NCI-H748 (cell line): ENCODE results near the gene CFAP119.

ENCODE experiments used
- DNase-seq: peaks from one replicate; lab custom pipeline; 2025; ENCODE audit not compliant: unreplicated experiment; lab: John Stamatoyannopoulos, UW

The CFAP119 gene

DNA sequence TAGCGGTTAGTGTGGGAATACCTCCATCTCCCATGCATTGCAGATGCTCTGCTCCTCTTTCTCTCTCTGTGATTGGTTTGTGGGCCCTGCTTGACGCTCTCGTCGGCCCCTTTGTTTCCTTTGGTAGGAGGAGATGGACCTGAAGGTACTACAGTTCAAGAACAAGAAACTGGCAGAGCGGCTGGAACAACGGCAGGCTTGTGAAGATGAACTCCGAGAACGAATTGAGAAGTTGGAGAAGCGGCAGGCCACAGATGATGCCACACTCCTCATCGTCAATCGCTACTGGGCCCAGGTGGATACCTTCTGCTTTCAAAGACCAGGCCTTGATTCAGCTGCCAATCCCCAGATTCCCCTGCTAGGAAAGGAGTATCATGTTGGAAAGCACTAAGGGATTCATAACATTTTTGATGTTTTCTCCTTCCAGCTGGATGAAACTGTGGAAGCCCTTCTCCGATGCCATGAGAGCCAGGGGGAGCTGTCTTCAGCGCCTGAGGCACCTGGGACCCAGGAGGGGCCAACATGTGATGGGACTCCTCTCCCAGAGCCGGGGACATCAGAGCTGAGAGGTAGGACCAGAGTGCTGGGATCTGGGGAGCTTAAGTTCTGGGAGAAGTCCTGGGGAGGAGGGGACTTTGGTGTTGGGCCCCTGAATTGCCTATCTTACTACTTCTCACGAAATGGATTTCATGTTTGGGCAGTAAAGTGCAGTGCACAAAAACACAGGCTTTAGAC is 1.3 kb upstream of the CFAP119 start:
- no peak for DNase-seq

DNA sequence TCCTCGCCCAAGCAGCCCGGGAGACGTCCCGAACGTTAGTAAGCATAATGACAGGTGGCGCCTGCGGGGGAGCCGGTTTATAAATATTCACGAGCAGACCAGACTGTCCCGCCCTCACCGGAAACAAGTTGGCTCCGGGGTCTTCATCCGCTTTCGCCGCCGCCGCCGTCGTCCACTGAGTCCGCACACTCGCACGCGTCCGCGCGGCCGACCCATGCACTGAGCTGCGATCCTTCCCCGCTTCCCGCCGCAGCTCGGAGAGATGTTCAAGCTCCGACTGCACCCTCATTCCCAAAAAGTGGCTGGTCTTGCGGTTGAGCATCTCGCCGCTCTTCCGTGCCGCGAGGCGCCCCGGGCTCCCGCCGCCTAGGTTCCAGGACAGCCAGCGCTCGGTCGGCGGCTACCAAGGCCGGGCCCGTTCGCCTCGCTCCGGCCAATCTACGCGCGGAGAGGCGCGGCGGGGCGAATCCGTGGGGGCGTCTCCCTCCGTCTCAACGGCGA is 385 bp downstream of the CFAP119 start:
- DNase-seq = peak; percentile 66

DNA sequence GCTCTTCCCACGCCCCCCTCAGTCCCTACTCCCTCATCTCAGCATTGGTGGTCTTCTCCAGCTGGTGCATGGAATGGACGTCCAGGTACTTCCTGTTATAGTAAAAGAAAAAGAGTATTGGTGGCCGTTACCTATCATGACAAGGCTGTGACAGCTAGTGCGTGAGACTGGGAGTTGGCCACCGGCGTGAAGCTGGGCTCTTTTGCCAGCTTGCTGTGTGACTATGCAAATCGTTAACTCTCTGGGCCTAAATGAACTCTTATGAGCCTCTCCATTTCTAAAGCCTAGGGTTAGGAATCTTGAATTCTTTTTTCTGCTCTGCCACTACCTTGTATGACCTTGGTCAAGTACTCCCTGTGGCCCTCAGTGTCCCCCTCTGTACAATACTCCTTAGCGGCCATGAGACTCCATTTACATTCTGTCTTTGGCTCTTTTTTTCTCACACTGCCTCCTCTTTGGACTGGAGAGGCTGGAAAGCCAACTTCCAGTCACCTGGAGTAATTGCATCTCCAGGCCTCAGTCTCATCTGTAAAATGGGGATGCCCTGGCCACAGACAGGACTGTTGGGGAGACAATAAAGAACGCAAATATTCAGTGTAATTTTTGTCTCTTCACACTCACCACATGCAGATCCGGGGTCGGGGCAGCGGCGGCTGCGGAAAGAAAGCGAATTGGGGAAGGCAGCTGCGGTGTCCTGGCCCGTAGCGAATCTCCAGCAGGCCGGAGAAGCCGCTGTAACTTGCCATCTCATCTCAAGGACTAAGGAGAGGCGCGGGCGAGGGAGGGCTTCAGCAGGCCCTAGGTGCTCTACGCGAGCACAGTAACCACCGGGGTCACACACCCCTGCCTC is 1.1 kb downstream of the CFAP119 start:
- no peak for DNase-seq

DNA sequence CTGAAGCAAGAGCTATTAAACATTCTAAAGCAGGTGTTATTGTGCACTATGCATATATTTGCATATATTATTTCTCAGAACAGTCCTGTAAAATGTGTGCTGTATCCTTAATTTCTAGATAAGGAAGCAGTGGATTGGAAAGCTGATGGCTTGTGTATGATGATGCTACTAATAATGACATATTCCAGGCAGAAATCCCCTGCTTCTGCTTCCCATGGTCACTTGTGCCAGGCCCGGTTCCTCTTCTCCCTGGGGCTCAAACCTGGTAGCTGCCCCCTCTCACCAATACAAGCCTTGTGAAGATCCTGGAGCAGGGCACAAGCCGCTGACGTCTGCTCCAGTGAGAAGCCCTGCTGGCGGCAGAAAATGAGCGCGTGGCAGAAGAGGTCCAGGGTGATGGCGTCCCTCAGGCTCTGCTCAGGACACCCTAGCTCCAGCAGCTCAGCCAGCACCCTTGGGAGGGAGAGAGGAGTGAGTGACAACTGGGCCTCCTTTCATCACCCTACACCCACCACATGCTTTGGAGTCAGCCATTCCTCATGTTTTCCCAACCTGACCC is 1.8 kb downstream of the CFAP119 start:
- no peak for DNase-seq

DNA sequence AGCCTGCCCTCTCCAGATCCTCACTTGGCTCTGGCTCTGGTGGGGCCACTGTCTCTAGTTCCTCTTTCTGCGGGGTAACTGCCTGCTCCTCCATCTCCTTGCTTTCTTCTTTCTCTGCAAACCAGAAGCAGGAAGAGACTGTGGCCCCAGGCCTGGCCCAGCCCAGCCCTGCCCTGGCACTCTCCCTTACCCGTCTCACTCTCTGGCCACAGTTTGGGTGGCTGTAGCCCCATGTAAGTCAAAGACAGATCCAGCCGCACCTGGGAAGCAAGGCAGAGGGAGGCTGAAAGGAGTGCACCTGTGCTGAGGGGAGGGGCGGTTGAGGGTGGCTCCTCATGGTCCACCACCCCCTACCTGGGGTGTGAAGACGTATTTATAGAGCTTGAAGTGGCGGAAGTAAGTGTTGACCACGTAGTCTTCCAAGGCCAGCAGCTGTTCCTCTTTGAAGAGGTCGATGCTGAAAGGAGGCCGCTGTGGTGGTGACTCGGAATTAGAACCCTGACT is 2.8 kb downstream of the CFAP119 start:
- DNase-seq = no peak

DNA sequence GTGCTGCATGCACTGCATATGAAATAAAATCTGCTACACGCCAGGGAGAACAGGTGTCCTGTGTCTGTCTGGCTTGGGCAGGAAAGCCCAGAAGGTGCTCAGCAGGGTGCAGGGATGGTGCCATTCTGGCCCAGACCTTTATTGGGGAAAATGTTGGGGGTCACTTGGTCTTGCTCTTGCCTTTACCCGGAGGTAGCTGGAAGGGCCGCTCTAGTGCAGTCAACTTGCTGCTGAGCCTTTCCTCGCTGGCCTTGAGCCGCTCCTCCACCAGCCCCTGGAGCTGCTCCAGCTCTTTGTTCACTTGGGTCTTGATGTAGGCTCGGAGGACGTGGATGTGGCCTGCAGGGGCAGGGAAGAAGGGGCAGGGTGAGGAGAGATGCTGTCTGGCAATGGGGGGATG is 4.5 kb downstream of the CFAP119 start:
- no peak for DNase-seq

DNA sequence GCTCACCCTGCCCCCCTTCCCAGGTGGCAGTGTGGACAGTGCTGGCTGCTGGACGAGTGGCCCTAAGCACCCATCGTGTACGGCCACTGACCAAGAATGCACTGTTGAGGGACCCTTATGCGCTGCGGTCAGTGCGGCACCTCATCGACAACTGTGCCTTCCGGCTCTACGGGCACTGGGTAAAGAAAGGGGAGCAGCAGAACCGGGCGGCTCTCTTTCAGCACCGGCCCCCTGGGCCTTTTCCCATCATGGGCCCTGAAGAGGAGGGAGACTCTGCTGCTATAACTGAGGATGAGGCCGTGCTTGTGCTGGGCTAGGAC is 5.1 kb downstream of the CFAP119 start:
- DNase-seq = no peak

DNA sequence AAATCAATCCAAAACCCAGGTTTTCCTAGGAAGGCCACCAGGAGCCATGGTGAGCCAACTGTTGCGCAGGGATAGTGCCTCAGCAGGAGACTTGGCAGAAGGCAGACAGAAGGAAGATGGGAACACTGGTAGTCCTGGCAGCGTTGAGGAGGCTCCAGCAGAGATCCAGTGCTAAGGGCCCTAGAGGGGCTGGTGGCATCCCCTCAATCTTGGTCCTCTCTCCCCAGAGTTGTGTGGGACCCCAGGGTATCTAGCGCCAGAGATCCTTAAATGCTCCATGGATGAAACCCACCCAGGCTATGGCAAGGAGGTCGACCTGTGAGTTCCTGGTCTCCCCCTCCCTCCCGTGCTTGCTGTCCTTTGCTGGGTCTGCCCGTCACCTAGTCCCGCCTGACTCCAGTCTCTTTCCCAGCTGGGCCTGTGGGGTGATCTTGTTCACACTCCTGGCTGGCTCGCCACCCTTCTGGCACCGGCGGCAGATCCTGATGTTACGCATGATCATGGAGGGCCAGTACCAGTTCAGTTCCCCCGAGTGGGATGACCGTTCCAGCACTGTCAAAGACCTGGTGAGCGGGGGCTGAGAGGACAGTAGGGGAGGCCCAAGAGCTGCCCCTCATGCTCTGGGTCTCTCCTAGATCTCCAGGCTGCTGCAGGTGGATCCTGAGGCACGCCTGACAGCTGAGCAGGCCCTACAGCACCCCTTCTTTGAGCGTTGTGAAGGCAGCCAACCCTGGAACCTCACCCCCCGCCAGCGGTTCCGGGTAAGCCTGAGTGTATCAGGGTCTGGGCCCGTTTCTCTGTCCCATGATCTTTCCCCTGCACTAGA is 5.7 kb downstream of the CFAP119 start:
- DNase-seq = no peak

DNA sequence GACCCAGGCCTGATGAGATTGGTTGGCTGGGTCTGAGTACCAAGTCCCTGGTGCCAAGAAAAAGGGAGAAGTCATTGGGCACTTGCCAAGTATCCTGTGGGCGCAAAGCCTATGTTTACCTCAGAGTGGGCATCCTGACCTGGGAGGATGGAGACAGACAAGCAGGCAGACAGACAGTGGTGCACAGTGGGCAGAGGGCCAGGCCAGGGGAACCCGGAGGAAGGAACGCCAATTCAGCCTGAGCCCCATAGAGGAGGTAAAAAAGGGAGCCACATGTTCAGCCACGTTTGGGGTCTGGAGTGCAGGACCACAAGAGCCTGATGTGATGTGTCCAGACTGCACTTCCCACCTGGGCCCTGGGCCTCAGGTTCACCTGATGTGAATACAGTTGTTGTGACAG is 8.3 kb downstream of the CFAP119 start:
- DNase-seq = no peak

DNA sequence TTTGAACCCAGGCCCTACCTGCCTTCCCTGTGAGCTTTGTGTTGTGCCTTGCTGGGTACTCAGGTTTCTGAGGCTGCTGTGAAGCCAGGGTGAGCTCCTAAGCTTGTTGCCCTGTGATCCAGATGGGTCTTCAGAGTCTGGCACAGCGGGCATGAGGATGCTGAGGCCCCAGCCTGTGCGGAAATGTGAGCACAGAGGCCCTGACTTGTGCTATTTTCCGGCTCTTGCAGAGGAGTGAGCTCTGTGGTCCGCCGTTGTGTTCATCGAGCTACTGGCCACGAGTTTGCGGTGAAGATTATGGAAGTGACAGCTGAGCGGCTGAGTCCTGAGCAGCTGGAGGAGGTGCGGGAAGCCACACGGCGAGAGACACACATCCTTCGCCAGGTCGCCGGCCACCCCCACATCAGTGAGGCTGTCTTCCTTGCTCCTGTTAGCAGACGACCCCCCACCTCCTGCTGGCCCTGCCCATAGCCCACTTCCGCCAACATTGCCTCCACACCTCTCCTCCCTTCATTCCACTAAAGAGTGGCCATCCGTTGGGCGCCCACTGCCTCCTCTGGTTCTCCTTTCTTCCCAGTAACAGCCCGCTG is 10.9 kb downstream of the CFAP119 start:
- no peak for DNase-seq

DNA sequence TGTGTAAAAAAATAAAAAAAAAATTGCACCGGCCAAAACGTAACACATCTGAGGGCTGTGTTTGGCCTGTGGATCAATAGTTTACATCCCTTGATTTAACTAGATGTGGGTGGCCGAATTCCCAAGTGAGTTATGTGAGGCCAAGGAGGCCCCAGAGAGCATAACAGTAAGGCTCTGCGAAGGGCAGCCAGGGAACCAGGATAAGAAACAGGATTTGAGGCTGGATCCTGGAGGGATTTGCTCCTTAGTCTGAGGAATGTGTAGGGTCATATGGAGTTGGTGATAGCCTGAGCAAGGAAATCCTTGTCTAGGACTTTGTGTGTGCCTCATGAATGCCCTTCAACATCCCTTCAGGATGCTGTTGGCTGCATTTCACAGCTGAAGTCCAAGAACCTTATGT is 11.7 kb downstream of the CFAP119 start:
- DNase-seq = no peak

DNA sequence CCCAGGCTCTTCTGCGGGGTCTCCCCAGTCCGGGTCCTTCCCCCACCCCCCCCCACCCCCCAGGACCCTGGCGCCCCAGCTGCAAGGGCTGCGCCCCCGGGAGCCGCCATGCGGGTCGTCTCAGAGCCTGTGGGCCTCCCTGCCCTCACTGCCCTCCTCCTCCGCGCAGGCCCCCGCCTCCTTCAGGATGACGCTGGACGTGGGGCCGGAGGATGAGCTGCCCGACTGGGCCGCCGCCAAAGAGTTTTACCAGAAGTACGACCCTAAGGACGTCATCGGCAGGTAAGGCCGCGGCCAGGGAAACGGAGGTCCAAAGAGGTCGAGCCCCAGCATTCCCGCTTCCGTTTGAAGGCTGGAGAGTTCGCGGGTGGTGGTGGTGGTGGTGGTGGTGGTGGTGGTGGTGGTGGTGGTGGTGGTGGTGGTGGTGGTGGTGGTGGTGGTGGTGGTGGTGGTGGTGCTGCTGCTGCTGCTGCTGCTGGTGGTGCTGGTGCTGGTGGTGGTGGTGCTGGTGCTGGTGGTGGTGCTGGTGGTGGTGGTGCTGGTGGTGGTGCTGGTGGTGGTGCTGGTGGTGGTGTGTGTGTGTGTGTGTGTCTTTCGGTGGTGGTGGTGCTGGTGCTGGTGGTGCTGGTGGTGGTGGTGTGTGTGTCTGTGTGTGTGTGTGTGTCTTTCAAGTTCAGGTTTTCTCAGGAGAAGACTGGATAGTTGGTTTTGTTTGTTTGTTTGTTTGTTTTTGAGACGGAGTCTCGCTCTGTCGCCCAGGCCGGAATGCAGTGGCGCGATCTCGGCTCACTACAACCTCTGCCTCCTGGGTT is 13.0 kb downstream of the CFAP119 start:
- peak; percentile 46 for DNase-seq

DNA sequence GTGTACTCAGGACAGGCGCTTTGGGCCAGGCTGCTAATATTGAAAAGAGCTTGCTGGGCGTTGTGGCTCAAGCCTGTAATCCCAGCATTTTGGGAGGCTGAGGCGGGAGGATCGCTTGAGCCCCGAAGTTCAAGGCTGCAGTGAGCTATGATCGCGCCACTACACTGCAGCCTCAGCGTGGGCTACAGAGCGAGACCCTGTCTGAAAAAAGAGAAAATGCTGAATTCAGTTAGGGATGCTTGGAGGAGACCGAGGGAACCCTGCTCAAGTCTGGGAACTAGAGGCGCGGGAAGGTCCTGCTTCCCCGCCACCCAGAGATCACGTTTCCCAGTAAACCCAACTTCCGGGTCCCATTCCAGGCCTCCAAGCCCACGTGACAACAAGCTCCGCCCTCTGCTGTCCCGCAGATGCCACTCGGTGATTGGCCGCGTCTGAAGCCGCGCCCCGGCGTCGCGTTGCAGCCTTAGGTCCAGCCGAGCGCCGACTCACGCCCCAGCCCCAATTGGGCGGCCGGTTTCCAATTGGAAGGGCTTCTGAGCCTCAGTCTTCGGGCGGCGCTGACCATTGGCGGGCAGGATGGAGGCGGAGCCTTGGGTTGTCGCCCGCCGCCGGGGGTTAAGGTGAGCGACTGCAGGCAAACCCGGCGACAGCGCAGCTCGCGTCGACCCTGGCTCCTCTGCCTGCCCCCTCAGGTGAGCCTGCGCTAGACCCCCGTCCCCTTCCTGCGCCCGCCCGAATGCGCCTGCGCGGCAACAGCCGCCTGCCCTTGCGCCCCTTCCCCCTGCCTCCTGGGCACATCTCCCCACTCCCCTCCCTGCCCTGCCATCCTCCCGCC is 13.8 kb downstream of the CFAP119 start, which contains the start of gene PHKG2:
PHKG2 (plus strand) TSS at position 627 of the 835 bp plus-strand sequence. CDS start 396 bp downstream, outside the sequence.
- DNase-seq = peak; percentile 98

DNA sequence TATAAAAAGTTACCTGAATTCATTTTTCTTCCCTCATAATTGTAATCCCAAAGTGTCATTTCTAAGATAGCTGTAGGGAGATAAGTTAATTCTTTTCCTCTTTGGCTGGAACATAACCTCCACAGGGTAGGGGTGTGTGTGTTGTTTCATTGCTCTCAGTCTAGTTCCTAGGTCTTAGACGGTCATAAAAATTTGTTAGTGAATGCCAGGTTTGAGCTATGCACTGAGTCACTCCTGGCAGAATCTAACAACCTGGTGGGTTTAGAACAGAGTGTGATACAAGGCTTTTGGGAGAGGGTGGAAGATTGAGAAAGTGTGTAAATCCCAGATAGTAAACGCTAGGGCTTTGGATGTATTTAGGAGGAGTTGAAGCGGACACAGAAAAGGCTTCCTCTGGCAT is 14.5 kb downstream of the CFAP119 start:
- no peak for DNase-seq

DNA sequence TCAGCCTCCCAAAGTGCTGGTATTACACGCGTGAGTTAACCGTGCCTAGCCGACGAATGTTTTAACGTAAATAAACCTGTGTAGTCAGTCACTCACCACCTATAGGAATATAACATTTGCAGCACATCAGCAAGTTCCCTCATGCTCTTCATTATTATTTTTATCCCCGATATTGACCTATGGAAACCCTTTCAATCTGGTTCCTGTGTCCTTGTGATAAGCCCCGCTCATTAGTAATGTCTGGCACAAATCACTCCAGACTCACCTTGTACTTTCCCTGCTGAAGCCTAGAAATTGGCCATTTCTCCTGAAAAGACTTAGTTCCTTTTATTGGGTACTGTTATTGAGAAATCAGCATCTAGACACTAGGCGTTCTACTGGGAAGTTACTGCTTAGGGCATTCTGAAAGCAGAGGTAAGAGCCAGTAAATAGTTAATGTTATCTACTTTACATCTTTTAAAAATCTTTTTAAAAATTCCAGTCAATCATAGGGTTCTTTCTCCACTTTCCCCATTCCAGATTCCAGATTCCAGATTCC is 15.2 kb downstream of the CFAP119 start:
- DNase-seq = no peak

DNA sequence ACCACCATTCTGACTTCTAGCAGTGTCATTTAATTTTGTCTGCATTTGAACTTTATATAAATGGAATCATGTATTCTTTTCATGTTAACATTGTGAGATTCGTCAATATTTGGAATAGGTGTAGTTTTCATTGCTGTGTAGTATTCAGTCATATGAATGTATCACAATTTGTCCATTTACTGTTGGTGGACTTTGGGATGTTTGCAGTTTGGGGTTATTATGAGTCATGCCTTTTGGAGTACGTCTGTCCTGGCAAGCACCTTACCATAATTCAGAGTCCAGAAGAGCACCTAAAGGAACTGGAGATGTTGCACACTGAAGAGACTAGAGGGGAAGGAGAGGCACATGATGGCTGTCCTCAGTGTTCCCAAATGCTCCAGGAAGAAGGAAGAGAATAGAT is 16.8 kb downstream of the CFAP119 start:
- no peak for DNase-seq

DNA sequence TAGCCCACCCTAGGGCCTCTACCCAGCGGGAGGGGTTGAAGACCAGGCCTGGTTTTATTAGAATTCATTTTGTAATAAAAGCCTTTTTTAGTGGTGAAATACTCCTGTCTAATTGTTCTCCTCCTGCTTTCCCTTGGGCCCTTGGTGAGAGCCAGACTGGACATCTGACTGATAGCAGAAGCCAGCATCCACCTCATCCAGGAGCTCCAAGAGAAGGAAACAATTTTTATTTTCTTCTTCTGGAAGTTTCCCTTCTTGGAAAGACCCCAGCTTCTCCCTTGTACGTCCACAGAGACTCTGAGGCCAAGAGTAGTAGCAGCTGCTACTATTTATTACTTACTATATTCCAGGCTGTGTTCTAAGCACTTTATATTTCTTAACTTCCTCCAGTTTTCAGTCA is 17.7 kb downstream of the CFAP119 start:
- no peak for DNase-seq

DNA sequence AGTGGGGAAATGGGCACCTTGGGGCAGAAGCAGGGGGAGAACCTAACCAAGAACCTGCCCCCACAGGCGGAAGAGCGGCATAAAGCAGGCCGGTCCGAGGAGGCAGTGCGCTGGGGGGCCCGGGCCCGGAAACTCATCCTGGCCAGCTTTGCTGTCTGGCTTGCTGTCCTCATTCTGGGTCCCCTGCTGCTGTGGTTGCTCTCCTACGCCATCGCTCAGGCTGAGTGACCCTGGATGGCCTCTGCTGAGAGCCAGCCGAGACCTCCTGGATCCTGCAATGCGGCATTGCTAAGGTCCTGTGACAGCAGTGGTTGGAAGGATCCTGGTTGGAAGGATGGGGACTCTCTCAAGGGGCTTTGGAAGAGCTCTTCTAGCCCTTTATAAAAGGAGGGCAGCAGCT is 18.1 kb downstream of the CFAP119 start:
- DNase-seq = no peak
